B cell (primary cell): ENCODE data around the gene NPY1R. TPM values are rescaled to one million over a fixed set of nuclear protein-coding genes. Genes with fewer than 3 reads are reported as not detected.

Source experiments
- ATAC-seq: fragments of 200-7000 bp; cut with Tn5 transposase; one replicate; pipeline ENCODE4 v1.10.0; 2021; ENCODE audit warnings: low read depth, mild to moderate bottlenecking, moderate number of reproducible peaks, moderate library complexity
- CTCF ChIA-PET: fragments of 350-600 bp; sonication (Branson Sonifier 250); formaldehyde crosslinking; loops from one replicate; lab custom pipeline; 2021; ENCODE audit warnings: antibody characterized with exemption, inconsistent platforms; lab: Charles Lee
- POLR2A ChIA-PET: fragments of 350-600 bp; sonication (Branson Sonifier 250); formaldehyde crosslinking; loops from one replicate; lab custom pipeline; 2021; ENCODE audit warnings: antibody characterized with exemption; lab: Charles Lee
- DNase-seq: peaks from one replicate; pipeline ENCODE4 v3.0.0; 2013
- H2AFZ ChIP-seq: 2 replicates; pipeline ENCODE4 v1.6.1; 2012; ENCODE audit warnings: mild to moderate bottlenecking, low read depth, low read length; ENCODE audit not compliant: insufficient read depth, poor library complexity, severe bottlenecking
- H3K27ac ChIP-seq, 2 donors: 1 replicate in 1 of 2; 2 replicates in 1 of 2; pipeline ENCODE4 v1.5.1; 2012 to 2013; ENCODE audit warnings: low read length in 2 of 2, mild to moderate bottlenecking in 2 of 2, moderate library complexity in 1 of 2
- H3K27me3 ChIP-seq, 4 experiments: fragments of 200-600 bp in 1 of 4; sonication (generic) in 1 of 4; replicated peaks in 1 of 4; 1 replicate in 2 of 4; 2 replicates in 2 of 4; pipeline versions ENCODE4 v1.6.1 to v1.7.0; 2013 to 2016; ENCODE audit warnings: low read length in 3 of 4, mild to moderate bottlenecking in 2 of 4, mixed read lengths in 1 of 4, moderate library complexity in 1 of 4; ENCODE audit not compliant: insufficient read depth in 4 of 4, control insufficient read depth in 3 of 4; ENCODE audit errors: control extremely low read depth in 1 of 4
- H3K36me3 ChIP-seq, 2 experiments: replicated peaks in 1 of 2; 1 replicate in 1 of 2; 2 replicates in 1 of 2; pipeline versions ENCODE4 v1.6.1 to v1.7.1; 2013; ENCODE audit warnings: low read length in 1 of 2; ENCODE audit not compliant: insufficient read depth in 2 of 2, control insufficient read depth in 1 of 2; ENCODE audit errors: control extremely low read depth in 1 of 2, extremely low read depth in 1 of 2
- H3K4me1 ChIP-seq, 2 donors: fragments of 200-600 bp in 1 of 2; sonication (generic) in 1 of 2; 1 replicate in 1 of 2; 2 replicates in 1 of 2; pipeline versions ENCODE4 v1.5.1 to v1.6.1; 2013 to 2017; ENCODE audit warnings: low read length in 2 of 2; ENCODE audit not compliant: control insufficient read depth in 2 of 2, insufficient read depth in 2 of 2
- H3K4me2 ChIP-seq: replicated peaks from 2 replicates; pipeline ENCODE3; 2012; ENCODE audit warnings: mild to moderate bottlenecking, low read depth, low read length; ENCODE audit not compliant: poor library complexity, severe bottlenecking
- H3K4me3 ChIP-seq, 5 experiments: fragments of 200-600 bp in 1 of 5; sonication (generic) in 1 of 5; 1 replicate in 3 of 5; 2 replicates in 2 of 5; pipeline versions ENCODE4 v1.5.1 to v1.7.0; 2011 to 2016; ENCODE audit warnings: low read length in 4 of 5, mild to moderate bottlenecking in 4 of 5, low read depth in 2 of 5, control low read depth in 1 of 5, moderate library complexity in 1 of 5; ENCODE audit not compliant: insufficient read depth in 1 of 5; ENCODE audit errors: control extremely low read depth in 1 of 5, extremely low read depth in 1 of 5
- H3K79me2 ChIP-seq: fragments of 200-600 bp; sonication (generic); one replicate; pipeline ENCODE4 v1.6.0; 2016; ENCODE audit warnings: low read length; ENCODE audit not compliant: control insufficient read depth, insufficient read depth
- H3K9ac ChIP-seq: fragments of 200-600 bp; sonication (generic); 2 replicates; pipeline ENCODE4 v1.6.1; 2017; ENCODE audit warnings: mild to moderate bottlenecking, low read length, moderate library complexity
- H3K9me3 ChIP-seq, 3 donors: one replicate each; pipeline versions ENCODE4 v1.6.1 to v1.7.1; 2013; ENCODE audit warnings: low read length in 2 of 3; ENCODE audit not compliant: control insufficient read depth in 2 of 3, insufficient read depth in 1 of 3; ENCODE audit errors: control extremely low read depth in 1 of 3
- H4K20me1 ChIP-seq: 2 replicates; pipeline ENCODE4 v1.6.0; 2012; ENCODE audit warnings: mild to moderate bottlenecking, low read length; ENCODE audit not compliant: insufficient read depth, control insufficient read depth, poor library complexity, severe bottlenecking
- H3K27ac Mint-ChIP-seq: one replicate; pipeline ENCODE4 v1.8.0; 2021; ENCODE audit warnings: mixed read lengths
- H3K27me3 Mint-ChIP-seq: one replicate; pipeline ENCODE4 v1.8.0; 2021; ENCODE audit warnings: mixed read lengths
- H3K4me1 Mint-ChIP-seq: one replicate; pipeline ENCODE4 v1.8.0; 2021; ENCODE audit warnings: mixed read lengths
- H3K4me3 Mint-ChIP-seq: one replicate; pipeline ENCODE4 v1.8.0; 2021; ENCODE audit warnings: mixed read lengths
- H3K9me3 Mint-ChIP-seq: one replicate; pipeline ENCODE4 v1.8.0; 2022; ENCODE audit warnings: mixed read lengths; ENCODE audit not compliant: insufficient read depth
- EZH2 ChIP-seq: IDR thresholded peaks from 2 replicates; pipeline ENCODE4 v1.6.1; 2012; ENCODE audit warnings: borderline replicate concordance, low read depth, mild to moderate bottlenecking, moderate library complexity, low read length; ENCODE audit not compliant: insufficient read depth, poor library complexity, severe bottlenecking
- WGBS: methylation state at CpG from one replicate; pipeline ENCODE4 v1.1.5; 2013; ENCODE audit warnings: missing lambda C conversion rate; ENCODE audit not compliant: insufficient coverage; 5-methylcytosine and 5-hydroxymethylcytosine counted together
- intact Hi-C: fragments of 100-400 bp; cut with micrococcal nuclease; formaldehyde crosslinking; loops from one replicate; pipeline ENCODE4 v1.10.0; 2022
- polyA plus RNA-seq: library from polyadenylated mRNA; depleted of rRNA; stranded (reverse); fragments of >200 nt; gene quantifications from 2 replicates; pipeline ENCODE4 v1.2.3, GENCODE V29; 2012
- total RNA-seq, 2 donors: library from RNA; stranded (reverse); fragments of 120-200 nt in 1 of 2; gene quantifications; 1 replicate in 1 of 2; 2 replicates in 1 of 2; pipeline versions ENCODE4 v1.2.3 to v1.2.4, GENCODE V29; 2013 to 2022
- TF ChIP-seq, protein P1 (sequence below): fragments of 200-600 bp; IDR thresholded peaks from one replicate; pipeline ENCODE4 v1.8.0; 2022; ENCODE audit warnings: antibody characterized with exemption, mild to moderate bottlenecking

Gene NPY1R
- total and polyA plus RNA-seq, 2 donors (not counting 1 experiment from before 2014, with no cell fraction given): not detected

DNA sequence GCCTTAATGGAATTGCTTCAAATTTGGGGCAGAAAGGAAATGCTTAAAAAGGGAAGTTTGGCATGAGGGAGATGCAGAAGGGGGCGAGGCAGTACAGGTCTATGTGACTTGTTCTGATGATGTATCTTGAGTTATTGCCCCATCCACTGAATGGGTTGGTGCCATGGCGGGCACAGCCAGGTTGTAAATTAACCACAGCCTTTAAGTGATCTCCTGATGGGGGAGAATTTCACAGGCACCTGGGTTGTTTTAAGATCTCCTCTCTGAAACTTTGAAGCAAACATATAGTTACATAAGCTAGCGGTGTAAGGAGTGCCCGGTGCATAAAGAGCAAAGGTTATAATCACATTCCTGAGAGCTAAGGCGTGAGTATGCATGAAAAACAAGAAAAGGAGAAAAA is 48.3 kb upstream of the NPY1R start:
- H3K27me3 ChIP-seq: no peaks in the 10 kb centered on the region
- no peaks in the 10 kb centered on the region for H3K36me3 ChIP-seq
- H2AFZ ChIP-seq: no peak overlapping the region
- H3K79me2 ChIP-seq: no peaks in the 10 kb centered on the region
- POLR2A ChIA-PET: no interaction called here
- WGBS: 17% methylated on average over 1 of the region's 5 CpGs
- Mint-ChIP-seq H3K9me3 (no peaks in the 10 kb centered on the region), H3K27me3 (peaks cover 15% of the 10 kb centered on the region), H3K4me3 (no peak overlapping the region), H3K4me1 (no peaks in the 10 kb centered on the region), H3K27ac (no peak overlapping the region)
- H3K4me1 ChIP-seq: no peaks in the 10 kb centered on the region
- H3K4me3 ChIP-seq: no peak overlapping the region
- CTCF ChIA-PET: no interaction called here
- H4K20me1 ChIP-seq: no peaks in the 10 kb centered on the region
- intact Hi-C loops: no loop called here
- TF ChIP-seq EZH2: no peak
- TF ChIP-seq, protein P1, sequence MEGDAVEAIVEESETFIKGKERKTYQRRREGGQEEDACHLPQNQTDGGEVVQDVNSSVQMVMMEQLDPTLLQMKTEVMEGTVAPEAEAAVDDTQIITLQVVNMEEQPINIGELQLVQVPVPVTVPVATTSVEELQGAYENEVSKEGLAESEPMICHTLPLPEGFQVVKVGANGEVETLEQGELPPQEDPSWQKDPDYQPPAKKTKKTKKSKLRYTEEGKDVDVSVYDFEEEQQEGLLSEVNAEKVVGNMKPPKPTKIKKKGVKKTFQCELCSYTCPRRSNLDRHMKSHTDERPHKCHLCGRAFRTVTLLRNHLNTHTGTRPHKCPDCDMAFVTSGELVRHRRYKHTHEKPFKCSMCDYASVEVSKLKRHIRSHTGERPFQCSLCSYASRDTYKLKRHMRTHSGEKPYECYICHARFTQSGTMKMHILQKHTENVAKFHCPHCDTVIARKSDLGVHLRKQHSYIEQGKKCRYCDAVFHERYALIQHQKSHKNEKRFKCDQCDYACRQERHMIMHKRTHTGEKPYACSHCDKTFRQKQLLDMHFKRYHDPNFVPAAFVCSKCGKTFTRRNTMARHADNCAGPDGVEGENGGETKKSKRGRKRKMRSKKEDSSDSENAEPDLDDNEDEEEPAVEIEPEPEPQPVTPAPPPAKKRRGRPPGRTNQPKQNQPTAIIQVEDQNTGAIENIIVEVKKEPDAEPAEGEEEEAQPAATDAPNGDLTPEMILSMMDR: no peak
- H3K27ac ChIP-seq: no peak overlapping the region
- ATAC-seq: no peak
- H3K9me3 ChIP-seq: no peaks in the 10 kb centered on the region
- no peak overlapping the region for H3K9ac ChIP-seq
- DNase-seq: no peak
- H3K4me2 ChIP-seq: no peak overlapping the region

DNA sequence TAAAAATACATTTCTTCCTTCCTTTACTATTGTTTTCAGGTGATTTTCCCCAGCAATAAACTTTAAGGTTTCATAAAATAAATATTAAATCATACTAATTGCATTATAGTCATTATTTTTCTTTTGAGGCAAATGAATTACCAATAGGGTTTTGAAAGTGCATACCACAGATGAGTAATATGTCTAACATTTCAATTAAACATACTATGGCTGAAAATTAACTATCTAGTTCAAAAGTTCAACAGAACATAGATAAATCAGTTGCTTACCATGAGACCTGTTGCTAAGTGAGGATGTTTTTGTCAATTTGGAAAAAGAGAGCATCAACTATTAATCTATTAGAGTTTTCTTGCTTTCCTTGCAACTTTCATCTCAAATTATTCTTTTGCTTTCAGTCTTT is 46.3 kb upstream of the NPY1R start:
- Mint-ChIP-seq H3K4me3 (no peak overlapping the region), H3K27ac (no peak overlapping the region), H3K27me3 (peaks cover 15% of the 10 kb centered on the region), H3K4me1 (no peaks in the 10 kb centered on the region), H3K9me3 (no peaks in the 10 kb centered on the region)
- TF ChIP-seq EZH2: no peak
- TF ChIP-seq, protein P1: no peak
- Histone ChIP-seq H3K9ac (no peak overlapping the region), H3K27me3 (no peaks in the 10 kb centered on the region), H3K27ac (no peak overlapping the region), H3K4me2 (no peak overlapping the region), H3K9me3 (no peaks in the 10 kb centered on the region), H2AFZ (no peak overlapping the region), H3K79me2 (no peaks in the 10 kb centered on the region), H3K4me3 (no peak overlapping the region), H3K36me3 (no peaks in the 10 kb centered on the region), H3K4me1 (no peaks in the 10 kb centered on the region), H4K20me1 (no peaks in the 10 kb centered on the region)
- ATAC-seq (no peak), DNase-seq (no peak)
- ChIA-PET POLR2A (no interaction called here), CTCF (no interaction called here)
- intact Hi-C loops: no loop called here
